HPDE6-E6E7 (cell line): ENCODE data around the gene TOM1L2.
A peak's percentile ranks its signal among the peaks of the same experiment; 100 is the strongest.

Experiments
- DNase-seq: peaks from one replicate; pipeline ENCODE4 v3.0.0; 2011; ENCODE audit warnings: missing footprints; ENCODE audit errors: extremely low spot score

Gene TOM1L2

GRCh38 chr17:17836250-17836817, 135.9 kb downstream of the TOM1L2 start:
- peak; percentile 86 for DNase-seq

GRCh38 chr17:17835415-17836249, 136.6 kb downstream of the TOM1L2 start:
- no peak for DNase-seq

GRCh38 chr17:17834974-17835373, 137.2 kb downstream of the TOM1L2 start:
- no peak for DNase-seq

- no peak for DNase-seq
Measured at GRCh38 chr17:17833658-17834357, 138.4 kb downstream of the TOM1L2 start.

- no peak for DNase-seq
Measured at GRCh38 chr17:17832032-17832363, 140.2 kb downstream of the TOM1L2 start.

GRCh38 chr17:17831208-17832031, 140.8 kb downstream of the TOM1L2 start:
- no peak for DNase-seq

GRCh38 chr17:17830740-17831207, 141.4 kb downstream of the TOM1L2 start:
- no peak for DNase-seq

- no peak for DNase-seq
Measured at GRCh38 chr17:17830269-17830567, 142.0 kb downstream of the TOM1L2 start.

- DNase-seq = no peak
Measured at GRCh38 chr17:17827826-17828621, 144.2 kb downstream of the TOM1L2 start.

- DNase-seq = no peak
Measured at GRCh38 chr17:17826942-17827785, 145.0 kb downstream of the TOM1L2 start.

GRCh38 chr17:17826342-17826713, 145.9 kb downstream of the TOM1L2 start:
- DNase-seq = no peak

- no peak for DNase-seq
Measured at GRCh38 chr17:17824783-17825614, 147.2 kb downstream of the TOM1L2 start.

GRCh38 chr17:17824119-17824782, 147.9 kb downstream of the TOM1L2 start:
- DNase-seq = no peak

GRCh38 chr17:17823433-17824118, 148.6 kb downstream of the TOM1L2 start:
- DNase-seq = peak; percentile 95

GRCh38 chr17:17822616-17823015, 149.6 kb downstream of the TOM1L2 start:
- no peak for DNase-seq

GRCh38 chr17:17822189-17822588, 150.0 kb downstream of the TOM1L2 start:
- DNase-seq = no peak

GRCh38 chr17:17820463-17821158, 151.6 kb downstream of the TOM1L2 start:
- no peak for DNase-seq

- no peak for DNase-seq
Measured at GRCh38 chr17:17820046-17820445, 152.2 kb downstream of the TOM1L2 start.
